RWPE2 (cell line): Measurements from ENCODE around the gene SLC8A1.

Source experiments
- ATAC-seq: fragments of 200-7000 bp; cut with Tn5 transposase; 3 replicates; pipeline ENCODE4 v1.9.1; 2021; ENCODE audit warnings: low read depth
- DNase-seq: peaks from one replicate; pipeline ENCODE4 v3.0.0-alpha.2; 2020; ENCODE audit warnings: low spot score
- H3K27ac ChIP-seq: fragments of 450-650 bp; 2 replicates; pipeline ENCODE4 v1.5.1; 2017; ENCODE audit warnings: mild to moderate bottlenecking; ENCODE audit not compliant: poor library complexity, severe bottlenecking
- H3K27me3 ChIP-seq: fragments of 250-450 bp; sonication (Bioruptor Pico); 2 replicates; pipeline ENCODE4 v1.5.1; 2021; ENCODE audit warnings: mild to moderate bottlenecking, moderate library complexity; ENCODE audit not compliant: insufficient read depth, poor library complexity, severe bottlenecking
- H3K36me3 ChIP-seq: fragments of 250-450 bp; sonication (Bioruptor Pico); 2 replicates; pipeline ENCODE4 v1.5.1; 2020; ENCODE audit warnings: low read depth, mild to moderate bottlenecking, moderate library complexity
- H3K4me1 ChIP-seq: fragments of 250-450 bp; sonication (Bioruptor Pico); 2 replicates; pipeline ENCODE4 v1.5.1; 2021; ENCODE audit warnings: mild to moderate bottlenecking, moderate library complexity; ENCODE audit not compliant: insufficient read depth, poor library complexity, severe bottlenecking
- H3K4me3 ChIP-seq: fragments of 250-450 bp; sonication (Bioruptor Pico); 2 replicates; pipeline ENCODE4 v1.5.1; 2021; ENCODE audit warnings: mild to moderate bottlenecking, moderate library complexity; ENCODE audit not compliant: severe bottlenecking
- H3K9me3 ChIP-seq: fragments of 250-450 bp; sonication (Bioruptor Pico); 2 replicates; pipeline ENCODE4 v1.5.1; 2021; ENCODE audit warnings: mild to moderate bottlenecking, moderate library complexity; ENCODE audit not compliant: severe bottlenecking
- TF ChIP-seq, protein P1 (sequence below): fragments of 450-650 bp; IDR thresholded peaks from one replicate; pipeline ENCODE4 v1.5.1; 2017; ENCODE audit warnings: mild to moderate bottlenecking, moderate library complexity; ENCODE audit not compliant: poor library complexity, severe bottlenecking

SLC8A1 gene

DNA sequence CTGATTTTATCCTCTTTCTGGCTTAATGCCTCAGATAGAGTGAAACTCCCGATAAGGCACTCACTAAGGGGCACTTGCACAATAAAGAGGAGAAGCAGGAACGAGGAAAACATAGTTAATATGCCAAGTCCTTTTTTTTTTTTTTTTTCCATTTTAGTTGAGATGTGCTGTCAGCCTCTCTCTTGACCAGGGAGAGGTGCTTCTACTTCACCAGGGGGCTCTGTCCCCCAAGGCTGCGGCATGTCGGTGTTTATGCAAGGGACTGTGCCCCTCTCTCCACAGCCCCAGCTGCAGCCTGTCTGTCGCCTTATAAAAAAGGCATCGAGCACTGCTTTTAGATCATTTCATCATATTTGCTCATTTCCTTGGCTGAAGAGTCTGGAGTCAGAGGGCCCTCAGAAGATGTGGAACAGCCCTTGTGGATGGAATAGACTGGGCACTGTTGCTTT lies 178.1 kb downstream of the SLC8A1 start:
- no peaks in the 10 kb centered on the region for H3K4me1 ChIP-seq
- DNase-seq (no peak), ATAC-seq (no peak)
- H3K27me3 ChIP-seq, result no peaks in the 10 kb centered on the region
- H3K36me3 ChIP-seq, result no peaks in the 10 kb centered on the region
- no peak overlapping the region for H3K27ac ChIP-seq
- no peak overlapping the region for H3K4me3 ChIP-seq
- TF ChIP-seq, protein P1, sequence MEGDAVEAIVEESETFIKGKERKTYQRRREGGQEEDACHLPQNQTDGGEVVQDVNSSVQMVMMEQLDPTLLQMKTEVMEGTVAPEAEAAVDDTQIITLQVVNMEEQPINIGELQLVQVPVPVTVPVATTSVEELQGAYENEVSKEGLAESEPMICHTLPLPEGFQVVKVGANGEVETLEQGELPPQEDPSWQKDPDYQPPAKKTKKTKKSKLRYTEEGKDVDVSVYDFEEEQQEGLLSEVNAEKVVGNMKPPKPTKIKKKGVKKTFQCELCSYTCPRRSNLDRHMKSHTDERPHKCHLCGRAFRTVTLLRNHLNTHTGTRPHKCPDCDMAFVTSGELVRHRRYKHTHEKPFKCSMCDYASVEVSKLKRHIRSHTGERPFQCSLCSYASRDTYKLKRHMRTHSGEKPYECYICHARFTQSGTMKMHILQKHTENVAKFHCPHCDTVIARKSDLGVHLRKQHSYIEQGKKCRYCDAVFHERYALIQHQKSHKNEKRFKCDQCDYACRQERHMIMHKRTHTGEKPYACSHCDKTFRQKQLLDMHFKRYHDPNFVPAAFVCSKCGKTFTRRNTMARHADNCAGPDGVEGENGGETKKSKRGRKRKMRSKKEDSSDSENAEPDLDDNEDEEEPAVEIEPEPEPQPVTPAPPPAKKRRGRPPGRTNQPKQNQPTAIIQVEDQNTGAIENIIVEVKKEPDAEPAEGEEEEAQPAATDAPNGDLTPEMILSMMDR, result no peak
- no peaks in the 10 kb centered on the region for H3K9me3 ChIP-seq

- ATAC-seq (no peak), DNase-seq (no peak)
- Histone ChIP-seq H3K36me3 (no peaks in the 10 kb centered on the region), H3K27ac (no peak overlapping the region), H3K9me3 (no peaks in the 10 kb centered on the region), H3K4me1 (no peaks in the 10 kb centered on the region), H3K27me3 (no peaks in the 10 kb centered on the region), H3K4me3 (no peak overlapping the region)
- TF ChIP-seq, protein P1, result no peak
Measured at GRCh38 chr2:40271094-40271493, 180.8 kb downstream of the SLC8A1 start.

DNA sequence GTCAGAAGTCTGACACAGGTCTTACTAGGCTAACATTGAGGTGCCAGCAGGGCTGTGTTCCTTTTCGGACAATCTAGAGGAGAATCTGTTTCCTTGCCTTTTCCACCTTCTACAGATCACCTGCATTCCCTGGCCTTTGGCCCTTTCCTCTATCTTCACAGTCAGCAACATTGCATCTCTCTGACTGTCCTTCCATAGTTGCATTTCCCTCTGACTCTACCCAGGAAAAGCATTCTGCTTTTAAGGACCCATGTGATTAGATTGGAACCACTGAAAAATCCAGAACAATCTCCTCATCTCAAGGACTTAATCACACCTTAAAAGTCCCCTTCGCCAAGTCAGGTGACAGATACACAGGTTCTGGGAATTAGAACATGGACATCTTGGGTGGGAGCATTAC lies 181.5 kb downstream of the SLC8A1 start:
- Histone ChIP-seq H3K36me3 (no peaks in the 10 kb centered on the region), H3K4me3 (no peak overlapping the region), H3K27me3 (no peaks in the 10 kb centered on the region), H3K4me1 (no peaks in the 10 kb centered on the region), H3K27ac (no peak overlapping the region), H3K9me3 (no peaks in the 10 kb centered on the region)
- ATAC-seq (no peak), DNase-seq (no peak)
- TF ChIP-seq, protein P1, result no peak

DNA sequence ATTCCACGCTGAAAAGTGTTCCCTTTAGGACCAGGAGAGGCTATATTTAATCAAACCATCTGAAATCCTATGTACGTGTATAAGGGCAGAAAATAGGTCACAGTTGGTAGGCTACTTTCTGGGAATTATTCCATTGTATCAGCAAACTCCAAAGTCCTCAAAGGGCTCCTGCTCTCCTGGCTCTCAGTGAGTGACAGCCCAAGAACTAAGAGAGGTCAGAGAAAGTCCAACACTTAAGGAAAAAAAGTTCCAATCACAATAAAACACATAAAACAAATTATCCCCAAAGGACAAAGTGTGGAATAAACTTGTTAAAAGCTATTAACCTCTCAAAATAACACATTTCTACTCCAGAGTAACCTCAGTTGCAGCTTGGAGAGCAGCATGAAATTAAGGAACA lies 183.3 kb downstream of the SLC8A1 start:
- Histone ChIP-seq H3K27ac (no peak overlapping the region), H3K4me1 (no peaks in the 10 kb centered on the region), H3K27me3 (no peaks in the 10 kb centered on the region), H3K9me3 (no peaks in the 10 kb centered on the region), H3K36me3 (no peaks in the 10 kb centered on the region), H3K4me3 (no peak overlapping the region)
- DNase-seq (no peak), ATAC-seq (no peak)
- TF ChIP-seq, protein P1, result no peak

DNA sequence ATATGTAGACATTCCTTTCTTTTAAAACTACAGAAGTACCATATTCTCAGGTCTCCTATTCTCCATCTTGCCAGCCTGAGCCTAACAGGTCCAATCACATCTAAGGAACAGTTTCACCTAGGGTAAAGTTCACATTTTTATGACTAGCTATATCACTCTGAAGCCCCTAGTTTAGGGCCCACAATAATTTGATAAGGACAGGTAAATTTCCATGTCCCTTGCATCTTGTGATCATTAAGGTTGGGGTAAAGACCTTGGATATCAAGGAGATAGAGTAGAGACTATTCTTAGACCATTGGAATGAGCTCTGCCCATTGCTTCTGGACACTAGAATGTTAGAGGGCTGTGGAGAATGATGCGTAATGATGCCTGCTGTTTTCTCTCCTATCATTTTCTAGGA lies 185.7 kb downstream of the SLC8A1 start:
- DNase-seq (no peak), ATAC-seq (no peak)
- no peaks in the 10 kb centered on the region for H3K27me3 ChIP-seq
- H3K4me1 ChIP-seq, result no peaks in the 10 kb centered on the region
- H3K9me3 ChIP-seq, result no peaks in the 10 kb centered on the region
- H3K36me3 ChIP-seq, result no peaks in the 10 kb centered on the region
- H3K4me3 ChIP-seq, result no peak overlapping the region
- H3K27ac ChIP-seq, result no peak overlapping the region
- TF ChIP-seq, protein P1, result no peak
